Kidney epithelial cell (primary cell): ENCODE data around the gene MYLK. TPM values are rescaled to one million over a fixed set of nuclear protein-coding genes. Genes with fewer than 3 reads are reported as not detected.

Experiments used
- DNase-seq: peaks from one replicate; pipeline ENCODE4 v3.0.0-alpha.2; 2010; ENCODE audit warnings: low read depth
- H3K27me3 ChIP-seq: 2 replicates; pipeline ENCODE4 v1.6.0; 2011; ENCODE audit warnings: low read length; ENCODE audit not compliant: control insufficient read depth, insufficient read depth
- H3K36me3 ChIP-seq: 2 replicates; pipeline ENCODE4 v1.5.1; 2011; ENCODE audit warnings: low read length; ENCODE audit not compliant: control insufficient read depth, insufficient read depth
- H3K4me3 ChIP-seq: 2 replicates; pipeline ENCODE4 v1.5.1; 2011; ENCODE audit warnings: low read depth, mild to moderate bottlenecking, control low read depth, low read length
- CTCF ChIP-seq: IDR thresholded peaks from 2 replicates; pipeline ENCODE4 v1.5.1; 2011; ENCODE audit warnings: mild to moderate bottlenecking, moderate library complexity, low read length, control low read depth, inconsistent platforms; ENCODE audit not compliant: insufficient read depth, poor library complexity, severe bottlenecking
- total RNA-seq: library from RNA; depleted of rRNA; stranded (reverse); fragments of >200 nt; gene quantifications from 2 replicates; pipeline ENCODE4 v1.2.3, GENCODE V29; 2015

The MYLK gene
- total RNA-seq, 1 donor from 2014 or later = 49.7 TPM

- Histone ChIP-seq H3K27me3 (no peaks in the 10 kb centered on the region), H3K36me3 (no peaks in the 10 kb centered on the region), H3K4me3 (no peak overlapping the region)
- TF ChIP-seq CTCF = no peak
- no peak for DNase-seq
Measured at GRCh38 chr3:123583561-123583960, 300.6 kb downstream of the MYLK start.

- Histone ChIP-seq H3K27me3 (no peaks in the 10 kb centered on the region), H3K36me3 (no peaks in the 10 kb centered on the region), H3K4me3 (no peak overlapping the region)
- no peak for DNase-seq
- TF ChIP-seq CTCF = no peak
Measured at GRCh38 chr3:123582315-123582714, 301.8 kb downstream of the MYLK start.

GRCh38 chr3:123576122-123576521 is 308.0 kb downstream of the MYLK start:
- Histone ChIP-seq H3K36me3 (no peaks in the 10 kb centered on the region), H3K4me3 (no peak overlapping the region), H3K27me3 (no peaks in the 10 kb centered on the region)
- no peak for TF ChIP-seq CTCF
- no peak for DNase-seq

GRCh38 chr3:123571973-123572365 is 312.2 kb downstream of the MYLK start:
- no peak for TF ChIP-seq CTCF
- Histone ChIP-seq H3K27me3 (no peaks in the 10 kb centered on the region), H3K4me3 (no peak overlapping the region), H3K36me3 (no peaks in the 10 kb centered on the region)
- DNase-seq = no peak

- H3K36me3 ChIP-seq = no peaks in the 10 kb centered on the region
- TF ChIP-seq CTCF = no peak
- H3K4me3 ChIP-seq = no peak overlapping the region
- no peak for DNase-seq
- H3K27me3 ChIP-seq = no peaks in the 10 kb centered on the region
Measured at GRCh38 chr3:123571264-123571972, 312.7 kb downstream of the MYLK start.

GRCh38 chr3:123568875-123569274 is 315.3 kb downstream of the MYLK start:
- Histone ChIP-seq H3K27me3 (no peaks in the 10 kb centered on the region), H3K4me3 (no peak overlapping the region), H3K36me3 (no peaks in the 10 kb centered on the region)
- no peak for DNase-seq
- no peak for TF ChIP-seq CTCF
